Activated naive CD4-positive, alpha-beta T cell treated with anti-CD3 and anti-CD28 coated beads for 36 hours (primary cell): Measurements from ENCODE around the gene ESPN. TPM values are rescaled to one million over a fixed set of nuclear protein-coding genes. Genes with fewer than 3 reads are reported as not detected.

ENCODE experiments used
- CTCF ChIA-PET: fragments of 350-600 bp; sonication (Branson Sonifier 250); formaldehyde crosslinking; loops from one replicate; lab custom pipeline; 2021; ENCODE audit warnings: antibody characterized with exemption; lab: Charles Lee
- DNase-seq: peaks from one replicate; pipeline ENCODE4 v3.0.0-alpha.2; 2020
- H3K27ac Mint-ChIP-seq: one replicate; pipeline ENCODE4 v1.8.0; 2021; ENCODE audit warnings: mild to moderate bottlenecking, mixed read lengths
- H3K27me3 Mint-ChIP-seq: one replicate; pipeline ENCODE4 v1.8.0; 2021; ENCODE audit warnings: low read depth, mixed read lengths
- H3K36me3 Mint-ChIP-seq: one replicate; pipeline ENCODE4 v1.8.0; 2021; ENCODE audit warnings: low read depth, mixed read lengths
- H3K4me1 Mint-ChIP-seq: one replicate; pipeline ENCODE4 v1.8.0; 2021; ENCODE audit warnings: low read depth, mixed read lengths
- H3K4me3 Mint-ChIP-seq: one replicate; pipeline ENCODE4 v1.8.0; 2021; ENCODE audit warnings: mild to moderate bottlenecking, moderate library complexity, mixed read lengths
- H3K9me3 Mint-ChIP-seq: one replicate; pipeline ENCODE4 v1.8.0; 2021; ENCODE audit warnings: mixed read lengths
- intact Hi-C: fragments of 100-400 bp; cut with micrococcal nuclease; formaldehyde crosslinking; loops from one replicate; pipeline ENCODE4 v1.15.1; 2023
- total RNA-seq, 2 experiments: library from RNA; stranded (reverse); gene quantifications; one replicate each; pipeline ENCODE4 v1.2.3, GENCODE V29; 2021

The ESPN gene
- total RNA-seq, 2 experiments from 2014 or later, result 0.50 to 0.79 TPM

GRCh38 chr1:6485168-6486101 lies 60.9 kb downstream of the ESPN start:
- Mint-ChIP-seq H3K9me3 (no peaks in the 10 kb centered on the region), H3K36me3 (no peaks in the 10 kb centered on the region), H3K4me3 (no peak overlapping the region), H3K27me3 (peaks cover 15% of the 10 kb centered on the region), H3K27ac (no peak overlapping the region), H3K4me1 (peaks cover 10% of the 10 kb centered on the region)
- intact Hi-C loops, result loop anchor here (1.0 to 5.0 kb wide), 4 partner anchors 37 to 732 kb away; no protein-coding TSS in a partner anchor
- DNase-seq, result no peak
- CTCF ChIA-PET, result interaction anchor here (0.6 to 4.1 kb wide), 18 partner anchors 9 to 1609 kb away, joined by 3 to 17 read pairs (median 3); partner anchors contain the start of gene TNFRSF25

GRCh38 chr1:6486433-6487011 lies 61.9 kb downstream of the ESPN start:
- H3K4me3 Mint-ChIP-seq, result no peak overlapping the region

GRCh38 chr1:6487804-6488484 lies 63.4 kb downstream of the ESPN start:
- no peaks in the 10 kb centered on the region for H3K9me3 Mint-ChIP-seq
- H3K27ac Mint-ChIP-seq, result no peak overlapping the region
- intact Hi-C loops, result loop anchor here (5.0 kb wide), 3 partner anchors 34 to 729 kb away; no protein-coding TSS in a partner anchor
- H3K4me1 Mint-ChIP-seq, result peaks cover 20% of the 10 kb centered on the region
- no peak overlapping the region for H3K4me3 Mint-ChIP-seq
- DNase-seq, result no peak
- peaks cover 15% of the 10 kb centered on the region for H3K27me3 Mint-ChIP-seq
- H3K36me3 Mint-ChIP-seq, result no peaks in the 10 kb centered on the region
- CTCF ChIA-PET, result interaction anchor here (0.6 to 4.1 kb wide), 9 partner anchors 8 to 235 kb away, joined by 3 to 19 read pairs (median 6); partner anchors contain the start of genes NOL9 and TAS1R1

More at GRCh38 chr1:6486433-6487011, 61.9 kb downstream of the ESPN start:
- intact Hi-C loops, result loop anchor here (1.0 to 5.0 kb wide), 4 partner anchors 36 to 731 kb away; no protein-coding TSS in a partner anchor
- H3K4me1 Mint-ChIP-seq, result peaks cover 15% of the 10 kb centered on the region
- H3K27ac Mint-ChIP-seq, result no peak overlapping the region
- no peaks in the 10 kb centered on the region for H3K9me3 Mint-ChIP-seq
- peak; percentile 92 for DNase-seq
- H3K36me3 Mint-ChIP-seq, result no peaks in the 10 kb centered on the region
- CTCF ChIA-PET, result interaction anchor here (0.5 to 4.1 kb wide), 20 partner anchors 10 to 234 kb away, joined by 3 to 17 read pairs (median 3); partner anchors contain the start of gene TNFRSF25
- peaks cover 15% of the 10 kb centered on the region for H3K27me3 Mint-ChIP-seq

- intact Hi-C loops, result loop anchor here (5.0 kb wide), 3 partner anchors 34 to 729 kb away; no protein-coding TSS in a partner anchor
- CTCF ChIA-PET, result interaction anchor here (0.6 to 4.1 kb wide), 15 partner anchors 9 to 236 kb away, joined by 3 to 19 read pairs (median 4); partner anchors contain the start of genes NOL9 and TAS1R1
- peaks cover 24% of the 10 kb centered on the region for H3K4me1 Mint-ChIP-seq
These were observed 64.2 kb downstream of the ESPN start for GRCh38 chr1:6488602-6489382.

GRCh38 chr1:6489383-6489765 lies 64.8 kb downstream of the ESPN start:
- Mint-ChIP-seq H3K4me3 (no peak overlapping the region), H3K36me3 (no peaks in the 10 kb centered on the region)
- intact Hi-C loops, result loop anchor here (5.0 kb wide), 3 partner anchors 33 to 728 kb away; no protein-coding TSS in a partner anchor

More at GRCh38 chr1:6488602-6489382, 64.2 kb downstream of the ESPN start:
- Mint-ChIP-seq H3K4me3 (no peak overlapping the region), H3K27me3 (peaks cover 15% of the 10 kb centered on the region), H3K36me3 (no peaks in the 10 kb centered on the region), H3K27ac (no peak overlapping the region), H3K9me3 (no peaks in the 10 kb centered on the region)
- no peak for DNase-seq

GRCh38 chr1:6489799-6490180 lies 65.2 kb downstream of the ESPN start:
- intact Hi-C loops, result loop anchor here (1.0 to 5.0 kb wide), 9 partner anchors 29 to 728 kb away; partner anchors contain the start of gene NOL9
- DNase-seq, result peak; percentile 87
- peak overlapping the region; percentile 36 for H3K27ac Mint-ChIP-seq
- no peaks in the 10 kb centered on the region for H3K9me3 Mint-ChIP-seq
- no peaks in the 10 kb centered on the region for H3K36me3 Mint-ChIP-seq
- peaks cover 24% of the 10 kb centered on the region for H3K4me1 Mint-ChIP-seq
- H3K27me3 Mint-ChIP-seq, result peaks cover 10% of the 10 kb centered on the region
- H3K4me3 Mint-ChIP-seq, result peak overlapping the region; percentile 72
- CTCF ChIA-PET, result interaction anchor here (0.7 to 3.4 kb wide), 20 partner anchors 10 to 212 kb away, joined by 3 to 19 read pairs (median 4); partner anchors contain the start of genes DNAJC11, HES2, NOL9 and TAS1R1

More at GRCh38 chr1:6489383-6489765, 64.8 kb downstream of the ESPN start:
- Mint-ChIP-seq H3K9me3 (no peaks in the 10 kb centered on the region), H3K27ac (no peak overlapping the region), H3K27me3 (peaks cover 14% of the 10 kb centered on the region), H3K4me1 (peaks cover 24% of the 10 kb centered on the region)
- no peak for DNase-seq
- CTCF ChIA-PET, result interaction anchor here (0.9 to 4.1 kb wide), 14 partner anchors 9 to 155 kb away, joined by 3 to 19 read pairs (median 6); partner anchors contain the start of genes HES2, NOL9 and TAS1R1

GRCh38 chr1:6490181-6491080 lies 65.9 kb downstream of the ESPN start:
- Mint-ChIP-seq H3K36me3 (no peaks in the 10 kb centered on the region), H3K4me3 (peak overlapping the region; percentile 72), H3K27me3 (peaks cover 10% of the 10 kb centered on the region), H3K9me3 (no peaks in the 10 kb centered on the region), H3K4me1 (peaks cover 24% of the 10 kb centered on the region), H3K27ac (peak overlapping the region; percentile 51)
- DNase-seq, result peak; percentile 78
- intact Hi-C loops, result loop anchor here (1.0 to 5.0 kb wide), 7 partner anchors 30 to 156 kb away; partner anchors contain the start of gene NOL9
- CTCF ChIA-PET, result interaction anchor here (0.5 to 3.4 kb wide), 24 partner anchors 9 to 211 kb away, joined by 3 to 19 read pairs (median 4); partner anchors contain the start of genes DNAJC11, HES2, NOL9 and TAS1R1

GRCh38 chr1:6491081-6491449 lies 66.5 kb downstream of the ESPN start:
- Mint-ChIP-seq H3K36me3 (no peaks in the 10 kb centered on the region), H3K4me1 (peaks cover 25% of the 10 kb centered on the region), H3K9me3 (no peaks in the 10 kb centered on the region), H3K27ac (peak overlapping the region; percentile 51), H3K27me3 (peaks cover 6% of the 10 kb centered on the region), H3K4me3 (peak overlapping the region; percentile 72)
- CTCF ChIA-PET, result interaction anchor here (1.0 to 3.4 kb wide), 12 partner anchors 8 to 210 kb away, joined by 3 to 19 read pairs (median 4); partner anchors contain the start of genes DNAJC11, NOL9 and TAS1R1
- intact Hi-C loops, result loop anchor here (1.0 to 5.0 kb wide), 4 partner anchors 44 to 155 kb away; no protein-coding TSS in a partner anchor
- no peak for DNase-seq

GRCh38 chr1:6491480-6491962 lies 66.9 kb downstream of the ESPN start, which contains the start of gene PLEKHG5:
TSS of gene PLEKHG5 (minus strand) at chr1:6491667. CDS start at chr1:6477571, 14,096 bp downstream.
- intact Hi-C loops, result loop anchor here (1.0 to 5.0 kb wide), 4 partner anchors 44 to 155 kb away; no protein-coding TSS in a partner anchor
- peak; percentile 52 for DNase-seq
- peaks cover 23% of the 10 kb centered on the region for H3K4me1 Mint-ChIP-seq
- H3K27me3 Mint-ChIP-seq, result peaks cover 1% of the 10 kb centered on the region
- peak within 1 kb of the TSS; percentile 72 for H3K4me3 Mint-ChIP-seq
- peak within 1 kb of the TSS; percentile 51 for H3K27ac Mint-ChIP-seq
- CTCF ChIA-PET, result interaction anchor here (0.6 to 3.4 kb wide), 10 partner anchors 11 to 235 kb away, joined by 3 to 19 read pairs (median 4); partner anchors contain the start of genes NOL9 and TAS1R1
- no peaks in the 10 kb centered on the region for H3K36me3 Mint-ChIP-seq
- no peaks in the 10 kb centered on the region for H3K9me3 Mint-ChIP-seq
